ENCODE data around the gene HINT2.

HINT2 gene

DNA sequence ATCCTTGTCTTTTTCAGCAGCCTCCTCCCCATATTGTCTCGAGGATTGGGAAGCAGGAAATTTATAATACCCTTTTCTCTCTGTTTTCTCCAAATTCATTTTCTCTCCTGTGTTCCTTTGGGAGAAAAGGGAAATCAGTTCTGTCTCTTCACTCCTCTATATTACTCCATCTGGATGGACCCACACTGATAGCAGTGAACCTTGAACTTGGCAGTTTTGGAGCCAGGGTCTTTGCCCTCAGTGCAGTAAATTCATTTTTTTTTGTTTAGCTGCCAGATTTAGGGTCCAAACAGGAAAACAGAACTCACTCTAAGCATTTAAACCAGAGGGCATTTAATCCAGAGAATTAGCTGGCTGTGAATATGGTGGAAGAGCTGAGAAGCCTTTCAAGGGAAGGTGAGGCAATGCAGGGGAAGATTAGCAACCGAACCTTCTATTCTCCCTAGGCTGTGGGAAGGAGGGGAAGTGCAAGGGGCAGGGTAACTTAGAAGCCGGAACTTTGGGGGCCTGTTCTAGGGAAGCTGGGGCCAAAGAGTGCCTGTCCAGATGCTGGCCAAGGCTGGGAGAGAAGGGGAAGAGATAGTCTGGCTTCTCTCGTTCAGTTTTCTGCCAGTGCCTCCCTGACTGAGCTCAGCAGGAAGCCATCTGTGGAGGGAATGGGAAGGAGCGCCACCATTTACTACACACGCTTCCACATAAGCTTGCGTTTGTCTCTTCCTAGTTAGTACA, 39.8 kb downstream of the HINT2 start:
- no peak for DNase-seq (ENCODE audit: low spot score)

DNA sequence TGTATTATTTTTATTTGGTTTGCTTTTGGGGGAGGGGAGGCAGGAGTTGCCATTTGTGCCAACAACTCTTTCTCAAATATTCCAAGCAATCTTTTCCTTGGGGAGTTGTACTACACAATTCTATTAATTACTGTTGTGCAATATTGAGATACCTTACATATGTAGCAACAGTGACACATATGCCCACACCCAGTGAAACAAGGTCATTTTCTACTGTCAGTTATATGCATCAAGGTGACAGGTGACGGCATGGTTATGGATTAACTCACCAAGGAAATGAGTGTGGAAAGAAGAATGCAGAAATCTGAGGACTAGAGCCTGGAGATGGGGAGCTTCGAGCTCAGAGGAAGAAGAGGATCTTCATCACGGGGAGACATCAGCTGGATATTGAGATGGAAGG, 42.9 kb downstream of the HINT2 start:
- no peak for DNase-seq (ENCODE audit: low spot score)

DNA sequence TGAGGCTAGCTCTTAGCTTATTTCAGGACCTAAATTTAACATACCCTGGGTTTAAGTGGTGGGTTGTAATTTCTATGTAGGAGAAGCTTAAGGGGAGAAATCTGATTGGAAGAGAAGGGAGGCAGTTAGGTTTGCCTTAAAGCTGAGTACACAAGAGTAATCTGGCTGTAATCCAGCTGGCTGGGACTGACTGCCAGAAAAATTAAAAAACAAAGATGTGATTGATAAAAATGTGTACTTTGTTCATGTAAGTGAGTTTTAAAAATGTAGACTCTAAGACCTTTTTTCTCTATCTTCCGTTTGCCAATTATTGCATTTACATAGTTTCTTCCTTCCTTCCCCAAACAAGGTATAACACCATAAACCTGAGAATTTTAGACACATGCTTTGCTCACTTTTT, 43.3 kb downstream of the HINT2 start:
- no peak for DNase-seq (ENCODE audit: low spot score)

DNA sequence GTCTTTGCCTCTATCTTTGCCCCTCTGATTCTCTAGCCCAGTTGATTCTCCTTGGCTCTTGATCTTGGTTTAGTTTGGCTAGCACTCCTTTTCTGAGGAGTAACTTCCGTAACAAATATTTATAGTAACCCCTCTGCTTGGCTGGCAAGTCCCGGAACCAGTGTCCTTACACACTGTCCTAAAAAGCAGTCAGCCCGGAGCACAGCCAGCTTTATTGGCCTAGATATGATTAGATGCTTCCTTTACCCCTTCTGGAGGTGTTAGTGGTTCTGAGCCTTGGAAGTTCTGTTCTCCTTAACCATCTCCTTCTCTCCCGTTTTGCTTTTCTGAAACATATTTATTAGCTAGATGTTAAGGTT, 43.8 kb downstream of the HINT2 start:
- DNase-seq (ENCODE audit: low spot score), result no peak

DNA sequence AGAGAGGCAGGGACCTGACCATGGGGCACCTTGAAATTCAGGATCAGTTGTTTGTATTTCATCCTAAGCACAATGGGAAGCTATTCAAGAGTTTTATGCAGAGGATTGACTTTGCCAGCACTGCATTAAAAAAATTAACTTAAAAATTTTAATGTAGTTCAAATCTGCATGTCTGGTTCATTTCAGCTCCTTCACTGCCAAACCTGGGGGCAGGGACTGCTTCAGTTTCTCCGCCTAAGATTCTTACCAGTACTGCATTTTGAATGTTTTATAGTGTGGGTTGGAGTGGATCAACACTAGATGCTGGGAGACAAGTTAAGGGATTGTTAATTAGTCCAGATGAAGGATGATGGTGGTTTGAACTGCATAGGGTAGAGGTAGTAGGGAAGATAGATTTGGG, 45.1 kb downstream of the HINT2 start:
- DNase-seq (ENCODE audit: low spot score), result no peak

DNA sequence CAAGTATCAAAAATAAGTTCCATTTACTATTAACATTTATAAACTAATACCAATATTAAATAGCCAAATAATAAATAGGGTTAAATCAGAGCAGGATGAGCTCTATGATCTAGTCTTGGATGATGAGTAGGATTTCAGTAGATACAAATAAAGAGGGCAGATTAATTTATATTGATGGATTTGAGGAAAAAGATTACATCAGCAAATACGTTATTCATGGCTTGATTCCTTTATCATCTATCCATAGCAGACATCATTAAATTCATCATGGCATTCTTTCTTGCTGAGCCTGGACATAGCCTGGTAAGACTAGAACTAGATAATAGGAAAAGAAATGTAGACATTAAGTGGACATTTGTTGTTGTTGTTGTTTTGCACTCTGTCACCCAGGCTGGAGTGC, 47.4 kb downstream of the HINT2 start:
- no peak for DNase-seq (ENCODE audit: low spot score)

DNA sequence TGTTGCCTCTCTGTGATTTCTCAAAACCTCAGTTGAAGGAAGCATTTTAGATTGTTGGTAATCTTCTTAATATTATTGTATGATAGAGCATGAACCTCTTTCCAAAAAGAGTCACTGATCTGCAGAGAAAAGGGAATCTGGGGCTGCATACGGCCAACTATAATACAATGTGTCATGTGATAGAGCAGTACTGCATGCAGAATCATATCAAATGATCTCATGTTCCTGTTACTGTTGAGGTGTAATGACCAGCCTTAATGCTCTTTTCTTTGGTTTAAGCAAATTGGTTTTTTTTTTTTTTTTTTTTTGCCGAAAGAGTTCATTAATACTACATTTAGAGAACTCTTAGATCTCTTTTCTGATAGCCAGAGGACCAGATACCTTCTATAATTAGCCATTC, 47.8 kb downstream of the HINT2 start:
- no peak for DNase-seq (ENCODE audit: low spot score)

DNA sequence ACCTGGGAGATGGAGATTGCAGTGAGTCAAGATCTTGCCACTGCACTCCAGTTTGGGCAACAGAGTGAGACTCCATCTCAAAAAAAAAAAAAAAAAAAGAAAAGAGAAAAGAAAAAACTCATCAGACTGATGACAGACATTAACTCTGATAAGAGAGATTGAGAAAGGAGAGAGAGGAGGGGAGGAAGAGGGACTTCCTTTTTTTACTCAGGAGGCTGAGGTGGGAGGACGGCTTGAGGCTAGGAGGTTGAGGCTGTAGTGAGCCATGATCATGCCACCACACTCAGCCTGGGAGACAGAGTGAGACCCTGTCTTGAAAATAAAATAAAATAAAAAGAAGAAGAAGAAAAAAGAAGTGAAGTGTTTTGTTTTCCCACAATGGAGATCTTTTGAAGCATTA, 51.0 kb downstream of the HINT2 start:
- DNase-seq (ENCODE audit: low spot score), result no peak

DNA sequence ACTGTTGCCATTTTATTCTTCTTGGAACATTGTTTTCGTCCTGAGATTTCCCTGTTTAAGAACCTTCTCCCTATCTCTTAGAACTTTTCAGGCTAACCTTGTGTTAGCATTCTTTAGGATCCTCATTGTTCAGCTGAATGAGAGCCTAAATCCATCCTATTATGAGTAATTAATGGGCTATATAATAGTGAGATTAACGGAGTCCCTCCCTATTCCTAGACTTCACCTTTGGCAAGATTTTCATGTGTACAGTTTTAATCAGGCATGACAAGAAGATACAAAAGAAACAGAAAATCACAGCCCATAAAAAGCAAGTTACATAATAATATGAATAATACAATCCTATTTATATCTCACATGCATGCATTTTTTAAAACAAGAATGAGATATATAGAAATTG, 51.7 kb downstream of the HINT2 start:
- no peak for DNase-seq (ENCODE audit: low spot score)

Measured in HuH-7 (cell line).